HG03558 (cell line): ENCODE measurements around the gene PMPCA.

ENCODE experiments used
- ATAC-seq: cut with Tn5 transposase; IDR thresholded peaks from one replicate; pipeline ENCODE4 v1.9.1; 2021; ENCODE audit warnings: moderate number of reproducible peaks; ENCODE audit not compliant: unreplicated experiment; ENCODE audit errors: extremely low read depth

The PMPCA gene

GRCh38 chr9:136448655-136449054, 38.2 kb downstream of the PMPCA start:
- ATAC-seq = no peak

- ATAC-seq = no peak
Measured at GRCh38 chr9:136451221-136451877, 40.9 kb downstream of the PMPCA start.

GRCh38 chr9:136453326-136453725, 42.9 kb downstream of the PMPCA start:
- no peak for ATAC-seq

- ATAC-seq = no peak
Measured at GRCh38 chr9:136454026-136454796, 43.8 kb downstream of the PMPCA start.

- no peak for ATAC-seq
Measured at GRCh38 chr9:136455043-136456002, 44.9 kb downstream of the PMPCA start.

- ATAC-seq = no peak
Measured at GRCh38 chr9:136456258-136456657, 45.8 kb downstream of the PMPCA start.

GRCh38 chr9:136457326-136457725, 46.9 kb downstream of the PMPCA start:
- no peak for ATAC-seq

GRCh38 chr9:136459425-136459824, 49.0 kb downstream of the PMPCA start:
- ATAC-seq = no peak

- ATAC-seq = no peak
Measured at GRCh38 chr9:136460772-136461325, 50.4 kb downstream of the PMPCA start.

GRCh38 chr9:136462664-136463063, 52.2 kb downstream of the PMPCA start:
- no peak for ATAC-seq

GRCh38 chr9:136463578-136463977, 53.1 kb downstream of the PMPCA start:
- no peak for ATAC-seq

- no peak for ATAC-seq
Measured at GRCh38 chr9:136464241-136464640, 53.8 kb downstream of the PMPCA start.

- ATAC-seq = no peak
Measured at GRCh38 chr9:136465500-136466154, 55.2 kb downstream of the PMPCA start.

GRCh38 chr9:136466155-136466541, 55.7 kb downstream of the PMPCA start:
- no peak for ATAC-seq

- no peak for ATAC-seq
Measured at GRCh38 chr9:136467766-136468165, 57.3 kb downstream of the PMPCA start.

- no peak for ATAC-seq
Measured at GRCh38 chr9:136470356-136470755, 59.9 kb downstream of the PMPCA start.

GRCh38 chr9:136470792-136471469, 60.5 kb downstream of the PMPCA start:
- no peak for ATAC-seq

- ATAC-seq = no peak
Measured at GRCh38 chr9:136471802-136472487, 61.5 kb downstream of the PMPCA start.
